ENCODE data around the gene CSAD. TPM values are rescaled to one million over a fixed set of nuclear protein-coding genes. Genes with fewer than 3 reads are reported as not detected.

Gene CSAD
- total and polyA plus RNA-seq, 10 donors, result 17.9 to 73.0 (median 36.3) TPM

- WGBS, 5 donors, result 81 to 88% (median 86%) methylated on average over 4 of the region's 4 CpGs
- no peak for DNase-seq
- no peak overlapping the region for H3K4me3 ChIP-seq
- H3K27ac ChIP-seq, result peak overlapping the region in 5 of 8 donors; percentile 29 to 72 (median 58)
- peaks cover 0 to 19% (median 4%) of the 10 kb centered on the region in 6 donors for H3K36me3 ChIP-seq
- no peak for TF ChIP-seq CTCF (IDR thresholded peaks at IDR 0.05 in 8 of 11, conservative IDR thresholded peaks at IDR 0.05 in 3 of 11)
- TF ChIP-seq POLR2A (IDR thresholded peaks at IDR 0.05), result no peak
- no peak for TF ChIP-seq POLR2AphosphoS5 (IDR thresholded peaks at IDR 0.05)
- no peaks in the 10 kb centered on the region for H3K27me3 ChIP-seq (replicated peaks in 1 of 7)
- intact Hi-C loops (cut with DNase I; ENCODE audit: low total_unique reads), result loop anchor here (10.0 kb wide), 1 partner anchor 127 kb away; the partner anchor contains the start of gene SPRYD3
- H3K9me3 ChIP-seq, result no peaks in the 10 kb centered on the region
- H3K4me1 ChIP-seq, result peaks cover 38 to 100% (median 91%) of the 10 kb centered on the region in 6 donors
Measured at GRCh38 chr12:53201639-53202038, 20.9 kb upstream of the CSAD start.

GRCh38 chr12:53201177-53201541 lies 20.4 kb upstream of the CSAD start:
- Histone ChIP-seq H3K4me3 (peak overlapping the region in 1 of 8 donors; percentile 38), H3K27ac (peak overlapping the region in 6 of 8 donors; percentile 29 to 72 (median 54)), H3K4me1 (peaks cover 38 to 99% (median 87%) of the 10 kb centered on the region in 6 donors), H3K9me3 (no peaks in the 10 kb centered on the region), H3K36me3 (peaks cover 0 to 24% (median 7%) of the 10 kb centered on the region in 6 donors), H3K27me3 (replicated peaks in 1 of 7) (no peaks in the 10 kb centered on the region)
- no peak for DNase-seq
- TF ChIP-seq CTCF (IDR thresholded peaks at IDR 0.05 in 8 of 11, conservative IDR thresholded peaks at IDR 0.05 in 3 of 11) (no peak), POLR2A (IDR thresholded peaks at IDR 0.05) (no peak), POLR2AphosphoS5 (IDR thresholded peaks at IDR 0.05) (no peak)
- WGBS, 5 donors, result 33 to 52% (median 38%) methylated on average over 1 of the region's 1 CpG
- intact Hi-C loops (cut with DNase I; ENCODE audit: low total_unique reads), result loop anchor here (10.0 kb wide), 1 partner anchor 126 kb away; the partner anchor contains the start of gene SPRYD3

GRCh38 chr12:53200458-53201176 lies 19.9 kb upstream of the CSAD start:
- no peaks in the 10 kb centered on the region for H3K27me3 ChIP-seq (replicated peaks in 1 of 7)
- H3K4me3 ChIP-seq, result peak overlapping the region in 1 of 8 donors; percentile 38
- H3K27ac ChIP-seq, result peak overlapping the region in 6 of 8 donors; percentile 29 to 72 (median 54)
- no peak for DNase-seq
- H3K36me3 ChIP-seq, result peaks cover 0 to 29% (median 9%) of the 10 kb centered on the region in 6 donors
- WGBS, 5 donors, result 30 to 44% (median 41%) methylated on average over 10 of the region's 10 CpGs
- H3K9me3 ChIP-seq, result no peaks in the 10 kb centered on the region
- peaks cover 38 to 94% (median 82%) of the 10 kb centered on the region in 6 donors for H3K4me1 ChIP-seq
- intact Hi-C loops (cut with DNase I; ENCODE audit: low total_unique reads), result loop anchor here (10.0 kb wide), 1 partner anchor 126 kb away; the partner anchor contains the start of gene SPRYD3
- peak in 1 of 3 donors; percentile 20 for TF ChIP-seq POLR2AphosphoS5 (IDR thresholded peaks at IDR 0.05)
- no peak for TF ChIP-seq CTCF (IDR thresholded peaks at IDR 0.05 in 8 of 11, conservative IDR thresholded peaks at IDR 0.05 in 3 of 11)
- TF ChIP-seq POLR2A (IDR thresholded peaks at IDR 0.05), result no peak

- no peak for DNase-seq
- WGBS, 5 donors, result 68 to 86% (median 73%) methylated on average over 2 of the region's 2 CpGs; no CpG with 5 or more reads in 1 of the 5 donors
- intact Hi-C loops (cut with DNase I; ENCODE audit: low total_unique reads), result loop anchor here (10.0 kb wide), 1 partner anchor 125 kb away; the partner anchor contains the start of gene SPRYD3
- peak overlapping the region in 6 of 8 donors; percentile 29 to 72 (median 54) for H3K27ac ChIP-seq
- H3K4me1 ChIP-seq, result peaks cover 38 to 94% (median 79%) of the 10 kb centered on the region in 6 donors
- H3K9me3 ChIP-seq, result no peaks in the 10 kb centered on the region
- H3K36me3 ChIP-seq, result peaks cover 0 to 35% (median 9%) of the 10 kb centered on the region in 6 donors
- no peak for TF ChIP-seq POLR2AphosphoS5 (IDR thresholded peaks at IDR 0.05)
- no peak for TF ChIP-seq POLR2A (IDR thresholded peaks at IDR 0.05)
- no peak for TF ChIP-seq CTCF (IDR thresholded peaks at IDR 0.05 in 8 of 11, conservative IDR thresholded peaks at IDR 0.05 in 3 of 11)
- H3K4me3 ChIP-seq, result peak overlapping the region in 1 of 8 donors; percentile 38
- H3K27me3 ChIP-seq (replicated peaks in 1 of 7), result no peaks in the 10 kb centered on the region
Measured at GRCh38 chr12:53200107-53200457, 19.4 kb upstream of the CSAD start.
